CD4-positive, alpha-beta T cell treated with Interleukin-17A for 1 hour (primary cell): ENCODE results near the gene RTEL1.

Experiments
- DNase-seq: peaks from one replicate; pipeline ENCODE4 v3.0.0-alpha.2; 2020

RTEL1 gene

GRCh38 chr20:63742381-63743024, 84.4 kb downstream of the RTEL1 start:
- DNase-seq: no peak

GRCh38 chr20:63743210-63743970, 85.3 kb downstream of the RTEL1 start:
- no peak for DNase-seq

- no peak for DNase-seq
These were observed 86.0 kb downstream of the RTEL1 start for GRCh38 chr20:63744158-63744557.

GRCh38 chr20:63744574-63745423, 86.7 kb downstream of the RTEL1 start:
- DNase-seq: no peak

- DNase-seq: no peak
These were observed 87.3 kb downstream of the RTEL1 start for GRCh38 chr20:63745424-63745805.
